ENCODE data around the gene KCNK17.

KCNK17 gene

GRCh38 chr6:39281312-39281980, 32.8 kb downstream of the KCNK17 start:
- no peak for DNase-seq (ENCODE audit: extremely low spot score)
- no peak for TF ChIP-seq SP1 (IDR thresholded peaks at IDR 0.05)
- no peak for TF ChIP-seq SUZ12 (IDR thresholded peaks at IDR 0.05)
- no peak for TF ChIP-seq ZNF384 (IDR thresholded peaks at IDR 0.05)
- no peak for TF ChIP-seq LEF1 (IDR thresholded peaks at IDR 0.05; ENCODE audit: borderline replicate concordance)
- TF ChIP-seq NFRKB (IDR thresholded peaks at IDR 0.05) = no peak
- TF ChIP-seq HDGF (IDR thresholded peaks at IDR 0.05; ENCODE audit: borderline replicate concordance) = no peak
- no peak for TF ChIP-seq CTBP1 (IDR thresholded peaks at IDR 0.05; ENCODE audit: borderline replicate concordance)
- TF ChIP-seq ARNT (IDR thresholded peaks at IDR 0.05) = no peak
- TF ChIP-seq ELF4 (IDR thresholded peaks at IDR 0.05) = no peak
- TF ChIP-seq FOXK2 (IDR thresholded peaks at IDR 0.05) = no peak
- no peak for TF ChIP-seq BHLHE40 (IDR thresholded peaks at IDR 0.05; ENCODE audit: borderline replicate concordance)
- no peak for TF ChIP-seq PKNOX1 (IDR thresholded peaks at IDR 0.05)
- TF ChIP-seq FOXM1 (IDR thresholded peaks at IDR 0.05; ENCODE audit: borderline replicate concordance) = no peak
- TF ChIP-seq FOXA1 (IDR thresholded peaks at IDR 0.05) = no peak
- TF ChIP-seq L3MBTL2 (conservative IDR thresholded peaks at IDR 0.05) = no peak
- no peak for TF ChIP-seq TARDBP (IDR thresholded peaks at IDR 0.05)
- CTCF ChIA-PET = no interaction called here

GRCh38 chr6:39280247-39280731, 33.9 kb downstream of the KCNK17 start:
- CTCF ChIA-PET = no interaction called here
- no peak for TF ChIP-seq ELF4 (IDR thresholded peaks at IDR 0.05)
- TF ChIP-seq FOXM1 (IDR thresholded peaks at IDR 0.05; ENCODE audit: borderline replicate concordance) = no peak
- no peak for TF ChIP-seq CTBP1 (IDR thresholded peaks at IDR 0.05; ENCODE audit: borderline replicate concordance)
- TF ChIP-seq L3MBTL2 (conservative IDR thresholded peaks at IDR 0.05) = no peak
- TF ChIP-seq SUZ12 (IDR thresholded peaks at IDR 0.05) = no peak
- TF ChIP-seq BHLHE40 (IDR thresholded peaks at IDR 0.05; ENCODE audit: borderline replicate concordance) = no peak
- no peak for TF ChIP-seq ZNF384 (IDR thresholded peaks at IDR 0.05)
- no peak for TF ChIP-seq ARNT (IDR thresholded peaks at IDR 0.05)
- no peak for TF ChIP-seq FOXK2 (IDR thresholded peaks at IDR 0.05)
- TF ChIP-seq NFRKB (IDR thresholded peaks at IDR 0.05) = no peak
- no peak for TF ChIP-seq LEF1 (IDR thresholded peaks at IDR 0.05; ENCODE audit: borderline replicate concordance)
- no peak for TF ChIP-seq SP1 (IDR thresholded peaks at IDR 0.05)
- no peak for TF ChIP-seq FOXA1 (IDR thresholded peaks at IDR 0.05)
- no peak for TF ChIP-seq HDGF (IDR thresholded peaks at IDR 0.05; ENCODE audit: borderline replicate concordance)
- no peak for TF ChIP-seq TARDBP (IDR thresholded peaks at IDR 0.05)
- no peak for TF ChIP-seq PKNOX1 (IDR thresholded peaks at IDR 0.05)
- no peak for DNase-seq (ENCODE audit: extremely low spot score)
- POLR2A ChIA-PET = no interaction called here

More at GRCh38 chr6:39281312-39281980, 32.8 kb downstream of the KCNK17 start:
- POLR2A ChIA-PET = no interaction called here

GRCh38 chr6:39279539-39279938, 34.7 kb downstream of the KCNK17 start:
- no peak for TF ChIP-seq PKNOX1 (IDR thresholded peaks at IDR 0.05)
- TF ChIP-seq TARDBP (IDR thresholded peaks at IDR 0.05) = no peak
- no peak for TF ChIP-seq NFRKB (IDR thresholded peaks at IDR 0.05)
- DNase-seq (ENCODE audit: extremely low spot score) = no peak
- ChIA-PET POLR2A (no interaction called here), CTCF (no interaction called here)

GRCh38 chr6:39276379-39276995, 37.7 kb downstream of the KCNK17 start:
- TF ChIP-seq LEF1 (IDR thresholded peaks at IDR 0.05; ENCODE audit: borderline replicate concordance) (no peak), SP1 (IDR thresholded peaks at IDR 0.05) (no peak)
- CTCF ChIA-PET = no interaction called here

GRCh38 chr6:39274903-39275302, 39.3 kb downstream of the KCNK17 start:
- CTCF ChIA-PET = no interaction called here
- TF ChIP-seq ELF4 (IDR thresholded peaks at IDR 0.05) (no peak), FOXK2 (IDR thresholded peaks at IDR 0.05) (no peak), BHLHE40 (IDR thresholded peaks at IDR 0.05; ENCODE audit: borderline replicate concordance) (no peak), SP1 (IDR thresholded peaks at IDR 0.05) (no peak), PKNOX1 (IDR thresholded peaks at IDR 0.05) (no peak), CTBP1 (IDR thresholded peaks at IDR 0.05; ENCODE audit: borderline replicate concordance) (no peak), TARDBP (IDR thresholded peaks at IDR 0.05) (no peak), ZNF384 (IDR thresholded peaks at IDR 0.05) (no peak), L3MBTL2 (conservative IDR thresholded peaks at IDR 0.05) (no peak), LEF1 (IDR thresholded peaks at IDR 0.05; ENCODE audit: borderline replicate concordance) (no peak), SUZ12 (IDR thresholded peaks at IDR 0.05) (no peak), FOXM1 (IDR thresholded peaks at IDR 0.05; ENCODE audit: borderline replicate concordance) (no peak), NFRKB (IDR thresholded peaks at IDR 0.05) (no peak)
- POLR2A ChIA-PET = no interaction called here

More at GRCh38 chr6:39276379-39276995, 37.7 kb downstream of the KCNK17 start:
- POLR2A ChIA-PET = no interaction called here
- DNase-seq (ENCODE audit: extremely low spot score) = no peak

More at GRCh38 chr6:39274903-39275302, 39.3 kb downstream of the KCNK17 start:
- no peak for DNase-seq (ENCODE audit: extremely low spot score)
